Esophagus (tissue), 2 donors: ENCODE measurements around the gene PIK3CB. TPM values are rescaled to one million over a fixed set of nuclear protein-coding genes. Genes with fewer than 3 reads are reported as not detected.

Experiments used
- H3K27ac ChIP-seq, 2 donors: one replicate each; pipeline ENCODE4 v1.5.1; 2013; ENCODE audit warnings: low read depth in 2 of 2, mild to moderate bottlenecking in 2 of 2, inconsistent platforms in 1 of 2, low read length in 1 of 2, moderate library complexity in 1 of 2
- H3K27me3 ChIP-seq, 2 donors: one replicate each; pipeline ENCODE4 v1.6.1; 2013; ENCODE audit warnings: low read length in 2 of 2, control low read depth in 1 of 2, mild to moderate bottlenecking in 1 of 2; ENCODE audit not compliant: insufficient read depth in 2 of 2, control insufficient read depth in 1 of 2
- H3K36me3 ChIP-seq, 2 donors: one replicate each; pipeline ENCODE4 v1.6.1; 2013; ENCODE audit warnings: low read length in 1 of 2; ENCODE audit not compliant: control insufficient read depth in 2 of 2, insufficient read depth in 2 of 2
- H3K4me1 ChIP-seq, 2 donors: one replicate each; pipeline ENCODE4 v1.6.1; 2013; ENCODE audit warnings: low read length in 1 of 2; ENCODE audit not compliant: control insufficient read depth in 2 of 2, insufficient read depth in 2 of 2
- H3K4me3 ChIP-seq, 2 donors: one replicate each; pipeline ENCODE4 v1.5.1; 2013; ENCODE audit warnings: low read length in 2 of 2, mild to moderate bottlenecking in 2 of 2, low read depth in 1 of 2, moderate library complexity in 1 of 2
- H3K9me3 ChIP-seq, 2 donors: one replicate each; pipeline ENCODE4 v1.6.1; 2013; ENCODE audit warnings: mild to moderate bottlenecking in 2 of 2, low read depth in 1 of 2, low read length in 1 of 2, moderate library complexity in 1 of 2; ENCODE audit not compliant: control insufficient read depth in 2 of 2, insufficient read depth in 1 of 2
- WGBS, 2 donors: extraction: QIAGEN DNeasy Blood & Tissue Kit; methylation state at CpG; one replicate each; pipeline ENCODE4 v1.1.7; 2013; 5-methylcytosine and 5-hydroxymethylcytosine counted together
- polyA plus RNA-seq, 2 donors: library from polyadenylated mRNA; stranded (reverse); fragments of 200-250 nt; gene quantifications; one replicate each; pipeline ENCODE4 v1.2.3, GENCODE V29; 2013
- donor health status: healthy with polysubstance abuse.
- donor health status: Bipolar disorder and iron deficiency.

The PIK3CB gene
- polyA plus RNA-seq, 2 donors, result 7.5 to 10.6 TPM

DNA sequence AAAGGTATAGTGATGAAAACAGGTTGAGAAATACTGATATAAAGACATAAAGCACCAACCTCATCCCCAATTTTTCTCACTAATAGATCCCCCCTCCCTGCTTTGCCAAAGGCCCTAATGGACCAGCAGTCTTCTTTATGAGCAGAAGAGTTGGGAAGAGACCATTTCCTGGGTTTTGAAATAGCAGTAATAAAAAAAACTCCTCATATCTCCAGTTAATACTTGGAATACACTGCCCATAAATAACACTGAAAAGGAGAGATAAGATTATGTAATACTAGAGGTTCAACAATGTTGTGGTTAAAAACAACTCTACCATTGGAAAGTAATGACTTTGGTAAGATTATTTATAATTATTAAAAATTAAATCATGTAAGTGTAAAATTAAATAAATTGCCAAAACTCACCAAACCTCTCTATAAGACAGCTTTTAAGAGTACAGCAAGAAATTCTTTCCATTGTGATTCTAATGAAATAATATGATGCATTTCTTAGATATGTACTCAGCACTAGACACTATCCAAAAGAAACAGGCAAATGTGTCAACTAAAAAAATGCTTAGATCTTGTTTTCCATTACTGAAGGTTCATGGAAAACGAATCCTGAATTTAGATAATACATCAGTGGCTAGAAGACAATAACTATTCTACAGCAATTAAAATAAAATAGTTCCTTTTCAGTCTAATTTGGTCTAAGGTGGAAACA, 137.9 kb downstream of the PIK3CB start:
- Histone ChIP-seq H3K9me3 (no peaks in the 10 kb centered on the region), H3K4me3 (no peak overlapping the region), H3K36me3 (peaks cover 0 to 3% of the 10 kb centered on the region in 2 donors), H3K27me3 (no peaks in the 10 kb centered on the region), H3K4me1 (no peaks in the 10 kb centered on the region), H3K27ac (no peak overlapping the region)
- 85 to 88% methylated on average over 1 of the region's 1 CpG for WGBS, 2 donors

GRCh38 chr3:138694287-138695007, 140.3 kb downstream of the PIK3CB start:
- H3K9me3 ChIP-seq, result no peaks in the 10 kb centered on the region
- H3K4me1 ChIP-seq, result no peaks in the 10 kb centered on the region
- H3K27ac ChIP-seq, result no peak overlapping the region
- H3K4me3 ChIP-seq, result no peak overlapping the region
- H3K36me3 ChIP-seq, result peaks cover 0 to 3% of the 10 kb centered on the region in 2 donors
- WGBS, 2 donors, result 86% methylated on average over 8 of the region's 8 CpGs
- no peaks in the 10 kb centered on the region for H3K27me3 ChIP-seq

DNA sequence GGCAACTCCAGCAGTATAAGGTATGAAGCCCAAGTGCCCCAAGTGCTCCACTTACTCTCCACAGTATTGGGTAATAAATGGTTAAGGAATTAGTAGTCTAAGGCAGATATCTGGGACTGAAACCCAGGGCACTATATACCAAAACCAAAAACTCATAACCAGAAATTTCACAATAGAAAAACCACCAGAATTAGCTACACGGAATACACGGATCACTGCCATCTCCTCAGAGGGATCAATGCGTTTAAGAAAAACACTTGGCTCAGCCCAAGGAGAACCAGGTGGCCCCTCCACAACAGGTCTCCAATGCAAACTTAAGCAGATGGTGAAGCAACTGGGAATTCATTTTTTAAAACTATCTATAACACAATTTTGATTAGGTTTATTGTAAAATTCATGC, 142.6 kb downstream of the PIK3CB start:
- H3K4me1 ChIP-seq, result no peaks in the 10 kb centered on the region
- H3K27ac ChIP-seq, result no peak overlapping the region
- H3K4me3 ChIP-seq, result no peak overlapping the region
- no peaks in the 10 kb centered on the region for H3K36me3 ChIP-seq
- no peaks in the 10 kb centered on the region for H3K27me3 ChIP-seq
- no peaks in the 10 kb centered on the region for H3K9me3 ChIP-seq
- WGBS, 2 donors, result 79 to 90% methylated on average over 3 of the region's 3 CpGs

- Histone ChIP-seq H3K4me1 (no peaks in the 10 kb centered on the region), H3K4me3 (no peak overlapping the region), H3K27me3 (no peaks in the 10 kb centered on the region), H3K27ac (no peak overlapping the region), H3K36me3 (no peaks in the 10 kb centered on the region), H3K9me3 (no peaks in the 10 kb centered on the region)
- 85 to 95% methylated on average over 1 of the region's 1 CpG for WGBS, 2 donors
Observed at GRCh38 chr3:138691351-138691750, 143.4 kb downstream of the PIK3CB start.

- H3K4me3 ChIP-seq, result no peak overlapping the region
- H3K27me3 ChIP-seq, result no peaks in the 10 kb centered on the region
- no peak overlapping the region for H3K27ac ChIP-seq
- no peaks in the 10 kb centered on the region for H3K4me1 ChIP-seq
- H3K9me3 ChIP-seq, result no peaks in the 10 kb centered on the region
- H3K36me3 ChIP-seq, result no peaks in the 10 kb centered on the region
Observed at GRCh38 chr3:138690036-138690435, 144.7 kb downstream of the PIK3CB start.

- Histone ChIP-seq H3K4me1 (no peaks in the 10 kb centered on the region), H3K9me3 (no peaks in the 10 kb centered on the region), H3K36me3 (no peaks in the 10 kb centered on the region), H3K27ac (no peak overlapping the region), H3K27me3 (no peaks in the 10 kb centered on the region), H3K4me3 (no peak overlapping the region)
- 44 to 54% methylated on average over 5 of the region's 5 CpGs for WGBS, 2 donors
Observed at GRCh38 chr3:138688871-138689299, 145.8 kb downstream of the PIK3CB start.

- 95 to 96% methylated on average over 1 of the region's 1 CpG for WGBS, 2 donors
- no peaks in the 10 kb centered on the region for H3K36me3 ChIP-seq
- H3K4me3 ChIP-seq, result no peak overlapping the region
Observed at GRCh38 chr3:138687236-138687635, 147.5 kb downstream of the PIK3CB start.

DNA sequence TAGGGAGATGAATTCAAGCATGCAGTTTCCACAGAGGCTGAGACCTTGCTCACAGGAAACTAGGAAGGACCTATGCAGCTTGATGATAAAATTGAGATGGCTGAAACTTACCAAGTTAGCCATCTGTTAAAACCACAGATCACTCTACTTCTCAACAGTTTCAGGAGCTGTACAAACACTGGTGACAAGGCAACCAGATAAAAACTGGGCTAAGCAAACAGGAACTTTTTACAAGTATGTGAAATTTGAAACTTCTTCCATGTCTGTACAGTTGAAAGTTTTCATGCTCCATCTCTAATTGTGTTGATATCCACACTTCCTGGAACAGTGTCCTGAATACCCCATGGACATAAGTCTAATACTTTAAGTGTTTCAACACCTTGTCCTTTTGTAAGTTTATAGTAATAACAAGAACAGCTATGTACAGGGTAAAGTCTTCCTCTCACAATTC, 147.9 kb downstream of the PIK3CB start:
- Histone ChIP-seq H3K27me3 (no peaks in the 10 kb centered on the region), H3K4me3 (no peak overlapping the region), H3K9me3 (no peaks in the 10 kb centered on the region), H3K27ac (no peak overlapping the region), H3K4me1 (no peaks in the 10 kb centered on the region), H3K36me3 (no peaks in the 10 kb centered on the region)

More at GRCh38 chr3:138687236-138687635, 147.5 kb downstream of the PIK3CB start:
- H3K4me1 ChIP-seq, result no peaks in the 10 kb centered on the region
- H3K27me3 ChIP-seq, result no peaks in the 10 kb centered on the region
- H3K27ac ChIP-seq, result no peak overlapping the region
- H3K9me3 ChIP-seq, result no peaks in the 10 kb centered on the region

- WGBS, 2 donors, result 77 to 78% methylated on average over 4 of the region's 4 CpGs
- Histone ChIP-seq H3K27ac (no peak overlapping the region), H3K4me1 (no peaks in the 10 kb centered on the region), H3K27me3 (no peaks in the 10 kb centered on the region), H3K9me3 (no peaks in the 10 kb centered on the region), H3K36me3 (no peaks in the 10 kb centered on the region), H3K4me3 (no peak overlapping the region)
Observed at GRCh38 chr3:138684396-138684795, 150.3 kb downstream of the PIK3CB start.

DNA sequence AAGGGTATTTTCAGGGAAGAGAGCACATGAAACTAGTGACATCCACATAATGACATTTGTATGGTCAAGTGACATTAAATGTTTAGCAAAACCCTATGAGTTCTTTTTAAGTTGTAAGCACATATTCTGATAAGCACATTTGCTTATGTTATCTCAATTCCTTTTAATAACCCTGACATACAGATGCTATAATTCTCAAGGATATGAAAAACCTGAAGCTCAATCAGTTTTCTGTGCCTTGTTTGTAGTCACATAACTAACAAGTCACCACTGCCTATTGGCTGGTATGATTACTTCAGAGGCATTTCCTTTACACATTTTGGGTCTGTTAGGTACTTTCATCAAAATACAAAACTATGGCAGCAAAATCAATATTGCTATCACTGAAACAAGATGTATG, 152.1 kb downstream of the PIK3CB start:
- Histone ChIP-seq H3K36me3 (peaks cover 0 to 3% of the 10 kb centered on the region in 2 donors), H3K4me1 (no peaks in the 10 kb centered on the region), H3K9me3 (no peaks in the 10 kb centered on the region), H3K4me3 (no peak overlapping the region), H3K27me3 (no peaks in the 10 kb centered on the region), H3K27ac (no peak overlapping the region)
